GM18511 (cell line): Measurements from ENCODE around the gene BTRC.

Experiments
- ATAC-seq: cut with Tn5 transposase; IDR thresholded peaks from one replicate; pipeline ENCODE4 v1.9.1; 2021; ENCODE audit warnings: mild to moderate bottlenecking, moderate library complexity; ENCODE audit not compliant: unreplicated experiment

BTRC gene

DNA sequence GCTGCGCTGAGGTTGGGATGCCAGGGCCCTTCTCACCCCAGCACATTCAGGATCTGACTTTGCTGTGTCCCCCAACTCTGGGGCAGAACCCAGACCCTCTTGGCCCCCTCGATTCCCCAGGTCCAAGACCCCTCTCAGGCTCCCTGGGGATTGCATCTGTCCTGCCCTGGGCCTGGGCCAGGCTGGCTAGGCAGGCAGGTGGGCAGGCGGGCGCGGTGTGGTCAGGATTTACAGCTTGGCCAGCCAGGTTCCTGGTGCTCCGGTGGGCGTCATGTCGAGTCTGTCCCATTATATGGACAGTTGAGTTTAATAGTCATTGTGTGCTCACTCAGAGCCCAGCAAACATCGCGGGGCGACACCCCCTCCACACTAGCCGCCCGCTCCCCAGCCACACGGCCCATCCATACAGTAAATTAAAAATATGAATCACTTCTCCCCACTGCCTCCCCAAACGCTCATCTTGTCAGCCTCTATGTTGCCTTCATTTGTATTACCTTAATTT is 210.6 kb downstream of the BTRC start:
- no peak for ATAC-seq

DNA sequence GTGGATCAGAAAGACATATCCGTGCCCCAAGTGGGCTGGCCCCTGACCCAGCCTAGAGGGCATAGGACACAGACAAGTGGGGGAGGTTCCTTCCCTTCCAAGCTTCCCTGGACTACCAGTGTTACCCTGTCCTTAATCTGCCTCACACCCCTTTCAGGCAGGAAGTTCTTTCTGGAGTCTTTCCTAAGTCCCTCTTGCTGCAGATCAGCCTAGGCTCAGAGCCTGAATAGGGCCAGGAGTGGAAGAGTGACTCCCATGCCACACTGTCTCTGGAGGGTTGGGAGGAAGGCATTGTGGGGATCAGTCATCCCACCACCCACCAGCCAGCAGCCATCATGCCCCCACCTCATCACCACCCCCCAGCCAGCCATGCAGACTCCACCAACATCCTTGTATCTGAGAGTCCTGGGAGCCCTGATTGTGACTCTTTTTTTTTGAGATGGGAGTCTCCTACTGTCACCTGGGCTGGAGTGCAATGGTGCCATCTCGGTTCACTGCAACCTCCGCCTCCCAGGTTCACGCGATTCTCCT is 211.5 kb downstream of the BTRC start:
- ATAC-seq = no peak

DNA sequence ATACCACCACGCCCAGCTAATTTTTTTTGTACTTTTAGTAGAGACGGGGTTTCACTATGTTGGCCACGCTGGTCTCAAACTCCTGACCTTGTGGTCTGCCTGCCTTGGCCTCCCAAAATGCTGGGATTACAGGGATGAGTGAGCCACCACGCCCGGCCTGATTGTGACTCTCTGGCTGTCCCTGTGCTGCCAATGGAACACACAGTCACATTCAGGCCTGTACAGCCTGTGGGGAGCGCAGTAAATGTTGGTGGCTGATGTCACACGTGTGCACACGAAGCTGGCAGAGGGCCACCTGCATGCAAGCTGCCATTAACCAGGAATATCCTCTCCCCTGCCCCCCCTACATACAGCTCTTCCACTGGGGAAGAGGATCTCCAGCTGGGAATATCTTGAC is 212.0 kb downstream of the BTRC start:
- ATAC-seq = no peak

DNA sequence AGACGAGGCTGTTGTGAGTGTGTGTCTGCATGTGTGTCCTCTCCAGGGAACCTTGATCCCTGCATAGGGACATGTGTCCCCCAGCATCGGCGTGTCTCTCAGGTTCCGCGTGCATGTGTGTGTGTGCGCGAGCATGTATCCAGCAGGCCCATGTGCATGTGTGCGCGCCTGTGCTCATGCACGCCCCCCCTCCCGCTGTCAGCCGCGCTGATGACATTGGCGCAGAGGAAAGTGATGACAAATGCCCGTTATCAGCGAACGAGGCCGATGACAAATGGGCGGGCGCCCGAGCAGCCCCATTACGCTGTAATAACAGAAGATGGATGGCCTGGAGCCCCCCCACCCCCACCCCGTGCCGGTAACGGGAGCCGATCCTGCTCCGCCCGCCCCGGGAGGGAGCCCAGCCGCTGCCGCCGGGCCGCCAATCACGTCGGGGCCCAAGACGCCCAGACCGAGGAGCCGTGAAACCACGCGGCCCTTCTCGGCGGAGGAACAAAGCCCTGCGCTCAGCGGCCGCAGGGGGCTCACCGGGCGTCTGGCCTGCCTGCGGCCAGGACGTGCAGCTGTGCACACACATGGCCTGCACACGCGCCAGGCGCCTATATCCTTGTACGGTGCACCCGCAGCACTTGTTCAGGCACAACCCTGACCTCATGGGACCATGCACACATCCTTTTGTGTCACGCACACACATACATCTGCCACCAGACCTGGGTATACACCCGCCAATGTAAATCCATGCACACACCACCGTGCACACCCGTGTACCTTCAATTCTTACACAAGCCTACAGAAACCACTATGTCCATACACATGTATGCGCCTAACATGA is 212.6 kb downstream of the BTRC start:
- ATAC-seq = no peak

DNA sequence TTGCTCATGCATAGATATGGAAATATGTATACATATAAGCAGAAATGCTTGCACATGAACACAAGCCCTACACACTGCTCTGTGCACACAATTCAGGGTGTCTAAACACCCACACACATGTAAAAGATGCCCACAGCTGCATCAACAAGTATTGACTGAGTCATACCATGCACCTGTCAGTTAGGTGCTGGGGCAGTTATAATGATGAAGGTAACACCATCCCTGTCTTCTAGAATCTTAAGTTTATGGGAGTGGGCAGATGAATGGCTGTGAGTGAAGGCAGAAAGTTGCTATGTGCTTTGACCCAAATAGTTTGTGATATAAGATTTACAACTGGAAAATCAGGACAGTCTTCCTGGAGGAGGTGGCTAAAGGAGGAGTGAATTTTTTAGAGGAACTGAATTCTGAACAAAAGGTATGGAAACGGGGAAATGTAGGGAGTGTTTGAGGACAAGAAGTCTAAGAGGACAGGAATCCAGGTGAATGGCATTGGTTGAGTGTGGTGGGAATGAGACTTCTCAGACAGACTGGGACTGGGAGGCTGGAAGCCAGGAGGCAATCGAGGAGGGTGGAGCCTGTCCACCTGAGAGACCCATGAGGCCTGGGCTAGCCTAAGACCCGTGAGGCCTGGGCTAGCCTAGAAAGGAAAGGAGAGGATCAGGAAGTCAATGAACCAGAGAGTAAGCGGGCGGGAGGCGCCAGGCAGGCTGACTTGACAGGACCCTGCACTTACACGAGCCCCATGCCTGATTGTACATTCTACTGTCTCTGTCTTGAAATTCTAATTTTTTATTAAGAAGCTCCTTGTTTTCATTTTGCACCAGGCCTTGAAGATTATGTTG is 213.4 kb downstream of the BTRC start:
- ATAC-seq = no peak

DNA sequence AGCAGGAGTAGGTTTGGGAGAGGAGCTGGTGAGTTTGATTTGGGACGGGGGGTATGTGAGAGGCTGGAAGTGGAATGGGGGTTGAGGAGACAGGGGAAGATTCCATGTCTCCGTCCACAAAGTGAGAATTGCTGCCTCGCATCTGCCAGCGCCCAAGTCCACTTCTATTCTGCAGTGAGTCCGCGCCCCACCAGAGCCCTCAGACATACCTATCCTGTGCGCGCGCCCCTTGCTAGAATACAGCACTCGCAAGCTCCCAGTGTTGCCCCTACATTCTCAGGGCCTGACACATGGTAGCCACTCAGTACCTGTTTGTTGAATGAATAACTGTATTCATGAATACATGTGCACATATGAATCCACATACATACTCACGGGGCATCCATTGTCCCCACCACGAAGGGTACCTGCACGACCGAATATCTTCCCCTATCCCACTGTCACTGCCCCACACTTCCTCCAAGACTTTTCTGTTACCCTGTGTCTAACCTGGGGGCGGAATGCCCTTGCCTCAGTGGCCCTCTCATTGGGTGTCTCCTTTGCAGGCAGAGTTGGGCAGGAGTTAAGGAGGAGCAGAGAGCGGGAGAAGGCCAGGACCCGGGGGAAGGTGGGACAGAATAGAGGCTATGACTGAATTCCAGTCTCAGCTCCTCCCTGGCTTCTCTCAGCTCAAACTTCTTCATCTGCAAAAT is 214.2 kb downstream of the BTRC start:
- ATAC-seq = no peak

DNA sequence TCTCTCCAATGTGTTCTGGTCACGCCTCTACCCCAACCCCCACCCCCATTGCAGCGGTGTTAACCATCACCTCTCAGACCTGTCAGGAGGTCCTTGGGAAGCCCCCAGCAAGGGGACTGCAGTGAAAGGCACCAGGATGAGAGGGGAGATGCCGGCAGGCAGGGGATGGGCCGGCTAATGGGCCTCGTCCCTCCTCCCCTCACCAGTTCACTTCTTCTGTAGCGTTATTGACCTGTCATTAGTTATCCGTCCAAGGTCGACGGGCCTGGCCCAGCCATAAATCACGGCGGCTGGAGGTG is 215.3 kb downstream of the BTRC start:
- ATAC-seq = no peak

DNA sequence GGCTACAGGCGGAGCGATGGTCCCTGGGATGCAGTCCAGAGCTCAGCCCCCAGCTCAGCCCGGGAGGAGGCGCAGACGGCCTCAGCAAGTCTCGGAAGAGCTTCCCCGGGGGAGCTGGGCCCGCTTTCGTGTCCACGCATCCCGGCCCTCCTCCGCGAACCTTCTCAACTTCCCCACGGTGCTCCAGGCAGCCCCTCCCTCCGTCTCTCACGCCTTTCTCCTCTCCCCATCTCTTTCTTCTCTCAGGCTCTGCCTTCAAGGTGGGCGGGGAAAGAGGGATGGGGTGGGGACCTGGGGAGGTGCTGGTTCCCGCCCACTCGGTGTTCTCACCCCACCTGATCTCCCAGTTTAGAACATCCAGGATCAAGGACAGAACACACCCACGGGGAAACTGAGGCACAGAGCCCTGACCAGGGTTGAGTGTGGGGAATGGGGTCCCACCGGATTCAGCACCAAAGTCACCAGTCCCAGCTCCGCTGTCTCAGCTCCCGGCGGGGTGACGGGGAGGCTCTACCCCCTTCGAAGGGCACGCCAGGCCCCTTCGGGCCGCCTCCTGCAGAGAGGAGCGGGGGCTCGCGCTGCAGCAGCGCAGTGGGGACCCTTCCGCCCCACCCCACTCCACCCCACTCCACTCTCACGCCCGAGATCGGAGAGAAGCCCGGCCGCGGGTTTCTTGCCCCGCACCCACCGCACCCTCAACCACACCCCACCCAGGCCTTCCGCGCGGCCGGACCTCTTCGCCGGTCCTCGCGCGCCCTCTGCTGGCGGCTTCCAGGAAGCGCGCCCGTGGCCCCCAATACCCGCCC is 215.9 kb downstream of the BTRC start:
- peak; percentile 68 for ATAC-seq

DNA sequence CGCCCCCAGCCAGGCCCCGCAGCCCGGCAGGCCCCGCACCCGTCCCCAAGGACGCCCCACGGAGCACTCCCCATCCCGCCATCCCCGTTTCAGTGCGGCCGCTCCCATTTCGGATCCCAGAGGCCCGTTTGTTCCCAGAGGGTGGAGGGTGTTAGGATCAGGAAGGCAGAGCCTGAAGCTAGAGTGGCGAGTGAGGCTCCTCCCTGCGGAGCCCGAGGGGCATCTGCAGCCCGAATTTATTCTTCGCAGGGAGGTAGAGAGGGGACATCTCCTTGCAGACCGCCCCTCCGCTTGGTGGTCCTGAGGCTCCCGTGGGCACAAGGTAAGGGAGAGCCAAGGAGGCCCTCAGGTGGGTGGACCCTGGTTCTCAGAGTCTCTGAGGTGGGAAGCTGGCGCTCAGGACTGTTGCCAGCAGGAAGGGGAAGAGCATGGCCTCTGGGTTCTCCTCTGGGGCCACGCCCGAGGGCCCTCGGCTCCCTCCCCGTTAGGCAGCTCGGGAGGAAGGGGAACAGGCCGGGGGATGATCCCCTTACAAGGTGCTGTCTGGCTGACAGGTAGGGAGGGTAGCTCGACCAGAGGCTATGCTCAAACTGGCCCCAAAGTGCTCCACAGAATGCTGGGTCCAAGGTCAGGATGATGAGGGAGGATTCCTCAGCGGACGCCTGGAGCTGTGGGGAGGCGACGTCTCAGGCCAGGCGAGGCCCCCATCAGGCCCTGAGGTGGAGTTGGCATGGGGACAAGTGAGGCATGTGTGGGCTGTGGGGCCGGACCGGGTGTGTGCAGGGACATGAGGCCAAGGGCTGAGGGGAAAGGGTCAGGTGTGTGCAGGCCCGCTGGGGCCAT is 216.7 kb downstream of the BTRC start:
- ATAC-seq = peak; percentile 16

DNA sequence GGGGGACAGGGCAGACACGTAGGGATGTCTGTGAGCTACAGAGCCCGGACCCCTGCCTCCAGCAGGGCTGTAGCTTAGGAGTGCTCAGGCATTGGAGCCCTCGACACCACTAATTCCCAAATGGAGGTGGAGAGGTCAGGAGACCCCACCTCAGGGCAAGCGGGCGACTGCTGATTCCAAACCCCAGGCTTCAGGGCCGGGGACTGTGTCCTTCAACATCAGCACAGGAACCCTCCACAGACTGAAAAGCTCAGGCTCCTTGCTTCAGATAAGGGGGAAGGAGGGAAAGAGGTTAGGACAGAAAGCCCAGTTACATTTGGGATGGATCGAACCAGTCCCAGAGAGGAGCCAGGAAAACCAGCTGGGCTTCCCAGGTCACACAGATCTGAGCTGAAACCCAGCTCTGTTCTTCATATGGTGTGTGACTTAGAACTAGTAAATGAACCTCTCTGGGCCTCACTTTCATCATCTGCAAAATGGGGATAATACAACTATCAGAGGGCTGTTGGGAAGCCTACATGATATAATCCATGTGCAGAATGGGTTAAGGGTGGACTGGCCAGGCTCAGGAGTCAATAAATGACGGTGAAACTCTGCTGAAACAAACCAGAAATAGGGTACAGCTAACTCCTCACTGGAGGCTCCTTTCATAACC is 217.4 kb downstream of the BTRC start:
- no peak for ATAC-seq

DNA sequence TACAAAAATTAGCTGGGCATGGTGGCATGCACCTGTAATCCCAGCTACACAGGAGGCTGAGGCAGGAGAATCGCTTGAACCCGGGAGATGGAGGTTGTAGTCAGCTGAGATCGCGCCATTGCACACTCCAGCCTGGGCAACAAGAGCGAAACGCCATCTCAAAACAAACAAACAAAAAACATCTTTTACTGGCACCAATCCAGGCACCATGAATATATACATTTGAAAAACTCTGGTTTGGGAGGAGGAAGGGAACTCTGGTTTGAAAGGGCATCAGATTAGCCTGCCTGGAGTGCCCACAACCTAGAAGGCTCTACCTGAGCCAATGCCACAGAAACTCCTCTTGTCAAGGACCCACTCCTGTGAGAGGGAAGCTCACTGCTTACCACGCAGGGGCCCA is 218.2 kb downstream of the BTRC start:
- no peak for ATAC-seq

DNA sequence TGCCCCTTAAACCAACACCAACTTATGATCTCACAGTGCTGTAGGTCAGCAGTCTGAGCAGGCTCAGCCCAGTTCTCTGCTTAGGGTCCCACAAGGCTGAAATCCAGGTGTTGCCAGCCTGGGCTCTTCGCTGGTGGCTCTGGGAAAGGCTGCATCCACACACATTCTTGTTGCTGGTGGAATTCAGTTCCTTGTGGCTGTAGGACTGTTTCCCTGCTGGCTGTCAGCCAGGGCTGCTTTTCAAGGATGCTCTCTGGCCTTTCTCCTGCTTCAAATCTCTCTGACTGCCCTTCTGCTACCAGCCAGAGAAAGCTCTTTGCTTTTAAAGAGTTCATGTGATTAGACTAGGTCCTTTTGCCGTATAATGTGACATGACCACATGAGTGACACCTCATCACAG is 218.8 kb downstream of the BTRC start:
- no peak for ATAC-seq

DNA sequence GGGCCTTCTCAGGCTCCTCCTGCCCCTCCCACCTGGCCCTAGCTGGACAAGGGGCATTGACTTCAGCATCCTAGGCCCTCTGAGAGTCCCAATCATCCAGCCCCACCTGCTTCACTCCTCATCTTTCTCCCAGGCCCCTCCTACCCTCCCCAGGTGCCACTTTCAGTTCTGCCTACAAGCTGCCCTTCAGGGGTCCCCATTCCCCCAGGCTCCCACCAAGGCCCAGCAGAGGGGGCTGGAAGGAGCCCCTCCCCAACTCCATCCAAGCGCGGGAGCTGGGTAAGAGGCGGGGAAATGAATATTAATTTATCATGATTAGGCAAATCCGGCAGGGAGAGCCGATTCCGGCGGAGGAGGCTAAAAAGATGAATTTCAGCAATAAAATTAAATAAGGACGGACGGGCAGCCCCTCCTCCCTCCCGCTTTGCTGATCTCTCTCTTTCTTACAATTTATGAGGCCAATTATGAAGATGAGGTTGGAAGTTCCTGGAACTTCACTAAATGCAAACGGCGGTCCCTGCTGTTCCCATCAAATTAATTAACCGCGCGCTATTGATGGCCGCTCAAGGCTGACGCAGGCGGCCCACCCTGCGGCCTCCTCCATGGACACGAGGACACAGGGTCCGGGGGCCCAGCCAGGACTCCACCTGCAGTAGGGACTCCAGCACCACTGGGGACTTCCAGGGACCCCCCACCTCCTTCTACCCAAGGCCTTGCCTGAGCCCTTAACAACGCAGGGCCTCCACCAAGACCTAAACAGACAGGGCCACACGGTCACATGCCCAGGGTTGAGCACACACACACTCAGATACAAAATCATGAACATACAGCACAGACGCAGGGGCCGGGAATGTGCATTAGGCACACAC is 220.2 kb downstream of the BTRC start:
- no peak for ATAC-seq

DNA sequence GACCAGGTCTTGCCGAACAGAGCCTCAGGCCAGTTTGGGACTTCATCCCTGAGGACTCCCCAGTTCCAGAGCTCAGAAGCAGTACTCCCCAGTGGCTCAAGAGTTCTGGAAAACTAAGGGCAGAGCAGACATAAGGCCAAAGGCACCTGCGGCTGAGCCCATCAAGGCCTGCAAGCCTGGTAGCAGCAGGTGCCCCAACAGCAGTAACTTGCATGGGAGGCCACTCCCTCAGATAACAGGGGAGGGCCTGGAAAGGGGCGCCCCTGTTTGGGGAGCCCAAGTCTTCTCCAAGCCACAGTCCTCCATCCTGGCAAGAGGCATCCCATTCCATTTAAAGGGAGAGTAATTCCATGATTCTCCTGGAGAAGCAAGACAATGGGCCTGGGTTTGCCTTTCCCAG is 221.1 kb downstream of the BTRC start:
- ATAC-seq = no peak

DNA sequence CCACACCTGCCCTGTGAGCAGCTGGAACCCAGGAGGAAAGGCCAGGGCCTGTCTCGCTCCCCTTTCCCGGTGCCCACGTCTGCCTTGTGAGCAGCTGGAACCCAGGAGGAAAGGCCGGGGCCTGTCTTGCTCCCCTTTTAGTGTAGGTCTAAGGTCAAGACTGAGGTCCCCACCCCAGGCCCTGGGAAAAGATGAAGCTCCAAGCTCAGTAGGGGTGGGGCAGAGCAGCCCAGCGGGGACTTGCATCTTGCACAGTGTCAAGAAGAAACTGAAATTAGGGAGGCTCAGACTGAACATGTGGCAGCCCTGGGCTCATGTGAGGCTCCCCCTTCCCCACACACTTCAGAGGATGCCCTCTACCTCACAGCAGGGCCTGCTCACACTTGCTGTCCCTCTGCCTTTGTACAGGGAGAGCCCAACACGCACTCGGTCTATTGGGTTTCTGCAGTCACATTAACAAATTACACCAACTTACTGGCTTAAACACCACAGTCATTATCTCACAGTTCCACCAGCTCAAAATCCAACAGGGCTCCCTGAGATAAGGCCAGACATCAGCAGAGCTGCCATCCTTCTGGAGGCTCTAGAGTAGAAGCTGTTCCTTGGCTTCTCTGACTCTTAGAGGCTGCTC is 221.7 kb downstream of the BTRC start:
- no peak for ATAC-seq

DNA sequence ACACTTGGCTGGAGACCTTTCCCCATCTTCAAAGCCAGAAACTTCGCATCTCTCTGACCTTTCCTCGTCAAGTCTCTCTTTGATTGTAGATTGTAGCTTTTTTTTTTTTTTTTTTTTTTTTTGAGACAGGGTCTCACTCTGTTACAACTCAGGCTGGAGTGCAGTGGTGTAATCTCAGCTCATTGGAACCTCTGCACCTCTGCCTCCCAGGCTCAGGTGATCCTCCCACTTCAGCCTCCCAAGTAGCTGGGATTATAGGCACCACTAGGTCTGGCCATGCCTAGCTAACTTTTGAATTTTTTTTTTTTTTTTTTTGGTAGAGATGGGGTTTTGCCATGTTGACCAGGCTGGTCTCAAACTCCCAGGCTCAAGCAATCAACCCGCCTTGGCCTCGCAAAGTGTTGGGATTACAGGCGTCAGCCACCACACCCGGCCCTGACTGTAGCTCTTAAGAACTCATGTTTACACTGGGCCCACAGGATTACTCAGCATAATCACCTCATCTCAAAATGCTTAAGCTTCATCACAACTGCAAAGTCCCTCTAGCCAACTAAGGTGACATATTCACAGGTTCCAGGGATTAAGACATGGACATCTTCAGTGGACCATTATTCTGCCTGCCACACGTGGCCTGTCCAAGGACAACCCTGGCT is 222.4 kb downstream of the BTRC start:
- no peak for ATAC-seq
